Peyer's patch (tissue), 4 donors: Measurements from ENCODE around the gene SOX13. TPM values are rescaled to one million over a fixed set of nuclear protein-coding genes. Genes with fewer than 3 reads are reported as not detected.

ENCODE experiments used
- DNase-seq, 3 donors: peaks; one replicate each; pipeline ENCODE4 v3.0.0-alpha.2; 2017 to 2019
- H3K27ac ChIP-seq, 4 donors: fragments of 200-600 bp; sonication (generic); one replicate each; pipeline ENCODE4 v1.5.1; 2016 to 2019
- H3K27me3 ChIP-seq, 2 donors: fragments of 200-600 bp; sonication (generic); one replicate each; pipeline ENCODE4 v1.5.1; 2019
- H3K36me3 ChIP-seq, 3 donors: fragments of 200-600 bp; sonication (generic); one replicate each; pipeline ENCODE4 v1.5.1; 2016 to 2019
- H3K4me1 ChIP-seq, 4 donors: fragments of 200-600 bp; sonication (generic); one replicate each; pipeline ENCODE4 v1.5.1; 2016 to 2019
- H3K4me3 ChIP-seq, 4 donors: fragments of 200-600 bp; sonication (generic); 1 replicate in 3 of 4; 2 replicates in 1 of 4; pipeline ENCODE4 v1.5.1; 2016 to 2019; ENCODE audit warnings: mild to moderate bottlenecking in 1 of 4
- H3K9me3 ChIP-seq, 4 donors: fragments of 200-600 bp; sonication (generic); one replicate each; pipeline ENCODE4 v1.5.1; 2016 to 2019; ENCODE audit warnings: mild to moderate bottlenecking in 1 of 4
- POLR2A ChIP-seq, 2 donors: fragments of 450-650 bp; IDR thresholded peaks; one replicate each; pipeline ENCODE4 v1.5.1; 2017; ENCODE audit warnings: antibody characterized with exemption in 2 of 2, mild to moderate bottlenecking in 2 of 2, moderate library complexity in 2 of 2
- total RNA-seq, 4 donors: library from RNA; depleted of rRNA; stranded (reverse); fragments of >200 nt; gene quantifications; one replicate each; pipeline ENCODE4 v1.1.0, GENCODE V29; 2016
- TF ChIP-seq, protein P1 (sequence below), 6 experiments: fragments of 450-650 bp in 4 of 6; fragments of 200-600 bp in 2 of 6; sonication (generic) in 1 of 6; IDR thresholded peaks; one replicate each; pipeline ENCODE4 v1.5.1; 2017 to 2019; ENCODE audit warnings: antibody characterized with exemption in 6 of 6, mild to moderate bottlenecking in 3 of 6, moderate library complexity in 1 of 6

SOX13 gene
- total RNA-seq, 4 donors from 2014 or later, result 42.1 to 80.3 (median 59.0) TPM

- Histone ChIP-seq H3K4me3 (no peak overlapping the region), H3K4me1 (no peaks in the 10 kb centered on the region), H3K27me3 (no peaks in the 10 kb centered on the region), H3K27ac (no peak overlapping the region), H3K9me3 (no peaks in the 10 kb centered on the region), H3K36me3 (no peaks in the 10 kb centered on the region)
- DNase-seq, result peak in 1 of 3 donors; percentile 63
- TF ChIP-seq, protein P1, sequence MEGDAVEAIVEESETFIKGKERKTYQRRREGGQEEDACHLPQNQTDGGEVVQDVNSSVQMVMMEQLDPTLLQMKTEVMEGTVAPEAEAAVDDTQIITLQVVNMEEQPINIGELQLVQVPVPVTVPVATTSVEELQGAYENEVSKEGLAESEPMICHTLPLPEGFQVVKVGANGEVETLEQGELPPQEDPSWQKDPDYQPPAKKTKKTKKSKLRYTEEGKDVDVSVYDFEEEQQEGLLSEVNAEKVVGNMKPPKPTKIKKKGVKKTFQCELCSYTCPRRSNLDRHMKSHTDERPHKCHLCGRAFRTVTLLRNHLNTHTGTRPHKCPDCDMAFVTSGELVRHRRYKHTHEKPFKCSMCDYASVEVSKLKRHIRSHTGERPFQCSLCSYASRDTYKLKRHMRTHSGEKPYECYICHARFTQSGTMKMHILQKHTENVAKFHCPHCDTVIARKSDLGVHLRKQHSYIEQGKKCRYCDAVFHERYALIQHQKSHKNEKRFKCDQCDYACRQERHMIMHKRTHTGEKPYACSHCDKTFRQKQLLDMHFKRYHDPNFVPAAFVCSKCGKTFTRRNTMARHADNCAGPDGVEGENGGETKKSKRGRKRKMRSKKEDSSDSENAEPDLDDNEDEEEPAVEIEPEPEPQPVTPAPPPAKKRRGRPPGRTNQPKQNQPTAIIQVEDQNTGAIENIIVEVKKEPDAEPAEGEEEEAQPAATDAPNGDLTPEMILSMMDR (IDR thresholded peaks at IDR 0.05), result no peak
- no peak for TF ChIP-seq POLR2A (IDR thresholded peaks at IDR 0.05)
These were observed 104.2 kb downstream of the SOX13 start for GRCh38 chr1:204177133-204177532.

Other genes starting within 250 kb of the SOX13 start
- gene SNRPE, start 211.5 kb upstream of the SOX13 start, total RNA-seq, result 10 to 100 TPM; 19.8 to 66.6 (median 24.6) TPM
- 1 to 10 TPM in 2 of 4 donors, under 1 TPM in 1, not detected in 1; 0.35 to 9.7 (median 5.7) TPM for gene ETNK2, start 78.9 kb downstream of the SOX13 start, total RNA-seq
- not detected for gene REN, start 93.2 kb downstream of the SOX13 start, total RNA-seq
- 1 to 10 TPM in 2 of 4 donors, not detected in 2; 3.0 to 7.0 TPM for gene KISS1, start 123.4 kb downstream of the SOX13 start, total RNA-seq
- 100 to 1,000 TPM in 1 of 4 donors, 10 to 100 TPM in 3; 11.6 to 101 (median 69.1) TPM for gene GOLT1A, start 140.9 kb downstream of the SOX13 start, total RNA-seq